ENCODE results near the gene SHROOM3.
"Not testable (repeated sequence)": the region's sequence is repeated elsewhere in the genome, so short reads cannot be mapped to it uniquely, and the experiment has no call there.

SHROOM3 gene

GRCh38 chr4:76434901-76435527 is at the start of gene SHROOM3:
SHROOM3 (plus strand) TSS chr4:76435229; CDS start chr4:76436053, 824 bp downstream.
- no peak for DNase-seq

GRCh38 chr4:76385974-76386373 is 49.1 kb upstream of the SHROOM3 start:
- no peak for DNase-seq

- DNase-seq = no peak
Measured at GRCh38 chr4:76386566-76387305, 48.3 kb upstream of the SHROOM3 start.

GRCh38 chr4:76388160-76388908 is 46.7 kb upstream of the SHROOM3 start:
- DNase-seq = no peak

GRCh38 chr4:76401654-76402053 is 33.4 kb upstream of the SHROOM3 start:
- no peak for DNase-seq

- no peak for DNase-seq
Measured at GRCh38 chr4:76406081-76406480, 28.9 kb upstream of the SHROOM3 start.

- no peak for DNase-seq
Measured at GRCh38 chr4:76407440-76408119, 27.4 kb upstream of the SHROOM3 start.

- no peak for DNase-seq
Measured at GRCh38 chr4:76410636-76411035, 24.4 kb upstream of the SHROOM3 start.

- DNase-seq = peak; percentile 10 to 59
Measured at GRCh38 chr4:76420188-76420761, 14.8 kb upstream of the SHROOM3 start.

GRCh38 chr4:76420762-76421581 is 14.1 kb upstream of the SHROOM3 start, which contains the start of gene CCDC158:
CCDC158 (minus strand) TSS chr4:76421141; CDS start chr4:76403207, 17,934 bp downstream.
- peak in 1 of 2 experiments; percentile 44 for DNase-seq

GRCh38 chr4:76423159-76423558 is 11.9 kb upstream of the SHROOM3 start:
- not testable (repeated sequence) for DNase-seq

- no peak for DNase-seq
Measured at GRCh38 chr4:76426272-76426671, 8.8 kb upstream of the SHROOM3 start.

GRCh38 chr4:76429636-76430035 is 5.4 kb upstream of the SHROOM3 start:
- no peak for DNase-seq

- DNase-seq = peak; percentile 8 to 58
Measured at GRCh38 chr4:76430519-76431388, 4.3 kb upstream of the SHROOM3 start.

GRCh38 chr4:76435528-76436319 is 695 bp downstream of the SHROOM3 start:
- DNase-seq = no peak

- DNase-seq = no peak
Measured at GRCh38 chr4:76439491-76439890, 4.5 kb downstream of the SHROOM3 start.

GRCh38 chr4:76441881-76442280 is 6.9 kb downstream of the SHROOM3 start:
- peak in 1 of 2 experiments; percentile 2 for DNase-seq

- DNase-seq = no peak
Measured at GRCh38 chr4:76442807-76443206, 7.8 kb downstream of the SHROOM3 start.

- no peak for DNase-seq
Measured at GRCh38 chr4:76443376-76443775, 8.3 kb downstream of the SHROOM3 start.

GRCh38 chr4:76445911-76446310 is 10.9 kb downstream of the SHROOM3 start:
- no peak for DNase-seq

Measured in NCI-H526 (cell line).